ENCODE results near the gene CYP2B6.
"Not testable (repeated sequence)": the region's sequence is repeated elsewhere in the genome, so short reads cannot be mapped to it uniquely, and the experiment has no call there.

Gene CYP2B6

GRCh38 chr19:40980743-40981442 lies 10.2 kb upstream of the CYP2B6 start:
- CTCF ChIA-PET; DNase-seq; H3K4me1 ChIP-seq (ENCODE audit: control extremely low read depth in 1 of 4, control insufficient read depth in 4 of 4, insufficient read depth in 4 of 4, low read length in 3 of 4); H3K27ac ChIP-seq (ENCODE audit: insufficient read depth in 1 of 2, low read depth in 1 of 2, low read length in 2 of 2, poor library complexity in 1 of 2, severe bottlenecking in 2 of 2); POLR2A ChIA-PET; H3K4me3 ChIP-seq (ENCODE audit: control insufficient read depth in 1 of 7, extremely low read depth in 1 of 7, insufficient read depth in 4 of 7, low read depth in 2 of 7, low read length in 6 of 7); H3K9me3 ChIP-seq (ENCODE audit: control extremely low read depth in 1 of 5, control insufficient read depth in 4 of 5, insufficient read depth in 2 of 5, low read depth in 1 of 5, low read length in 4 of 5); H3K36me3 ChIP-seq (ENCODE audit: control insufficient read depth in 4 of 4, insufficient read depth in 4 of 4, low read length in 3 of 4): not testable (repeated sequence)
- 28% methylated on average over 2 of the region's 2 CpGs for WGBS (ENCODE audit: insufficient coverage)
- peaks cover 0 to 24% (median 7%) of the 10 kb centered on the region in 5 experiments for H3K27me3 ChIP-seq (replicated peaks in 2 of 5; ENCODE audit: control insufficient read depth in 4 of 5, insufficient read depth in 5 of 5, low read length in 4 of 5)

GRCh38 chr19:40981591-40981990 lies 9.5 kb upstream of the CYP2B6 start:
- H3K9me3 ChIP-seq (ENCODE audit: control extremely low read depth in 1 of 5, control insufficient read depth in 4 of 5, insufficient read depth in 2 of 5, low read depth in 1 of 5, low read length in 4 of 5), result no peaks in the 10 kb centered on the region
- ChIA-PET CTCF (no interaction called here), POLR2A (interaction anchor here (0.6 kb wide), 1 partner anchor 317 kb away, joined by 11 read pairs; no protein-coding TSS in a partner anchor)
- DNase-seq, result no peak
- 80% methylated on average over 1 of the region's 4 CpGs for WGBS (ENCODE audit: insufficient coverage)
- H3K36me3 ChIP-seq (ENCODE audit: control insufficient read depth in 4 of 4, insufficient read depth in 4 of 4, low read length in 3 of 4), result no peaks in the 10 kb centered on the region
- H3K4me3 ChIP-seq (ENCODE audit: control insufficient read depth in 1 of 7, extremely low read depth in 1 of 7, insufficient read depth in 4 of 7, low read depth in 2 of 7, low read length in 6 of 7), result no peak overlapping the region
- H3K27me3 ChIP-seq (replicated peaks in 2 of 5; ENCODE audit: control insufficient read depth in 4 of 5, insufficient read depth in 5 of 5, low read length in 4 of 5), result peaks cover 0 to 22% (median 7%) of the 10 kb centered on the region in 5 experiments
- no peak overlapping the region for H3K27ac ChIP-seq (ENCODE audit: insufficient read depth in 1 of 2, low read depth in 1 of 2, low read length in 2 of 2, poor library complexity in 1 of 2, severe bottlenecking in 2 of 2)
- no peaks in the 10 kb centered on the region for H3K4me1 ChIP-seq (ENCODE audit: control extremely low read depth in 1 of 4, control insufficient read depth in 4 of 4, insufficient read depth in 4 of 4, low read length in 3 of 4)

- Histone ChIP-seq H3K27me3 (replicated peaks in 2 of 5; ENCODE audit: control insufficient read depth in 4 of 5, insufficient read depth in 5 of 5, low read length in 4 of 5) (peaks cover 0 to 22% (median 7%) of the 10 kb centered on the region in 5 experiments), H3K36me3 (ENCODE audit: control insufficient read depth in 4 of 4, insufficient read depth in 4 of 4, low read length in 3 of 4) (no peaks in the 10 kb centered on the region), H3K27ac (ENCODE audit: insufficient read depth in 1 of 2, low read depth in 1 of 2, low read length in 2 of 2, poor library complexity in 1 of 2, severe bottlenecking in 2 of 2) (no peak overlapping the region), H3K9me3 (ENCODE audit: control extremely low read depth in 1 of 5, control insufficient read depth in 4 of 5, insufficient read depth in 2 of 5, low read depth in 1 of 5, low read length in 4 of 5) (no peaks in the 10 kb centered on the region), H3K4me1 (ENCODE audit: control extremely low read depth in 1 of 4, control insufficient read depth in 4 of 4, insufficient read depth in 4 of 4, low read length in 3 of 4) (no peaks in the 10 kb centered on the region), H3K4me3 (ENCODE audit: control insufficient read depth in 1 of 7, extremely low read depth in 1 of 7, insufficient read depth in 4 of 7, low read depth in 2 of 7, low read length in 6 of 7) (no peak overlapping the region)
- 44% methylated on average over 3 of the region's 3 CpGs for WGBS (ENCODE audit: insufficient coverage)
- ChIA-PET CTCF (no interaction called here), POLR2A (no interaction called here)
- no peak for DNase-seq
These were observed 8.4 kb upstream of the CYP2B6 start for GRCh38 chr19:40982594-40983101.

- Histone ChIP-seq H3K9me3 (ENCODE audit: control extremely low read depth in 1 of 5, control insufficient read depth in 4 of 5, insufficient read depth in 2 of 5, low read depth in 1 of 5, low read length in 4 of 5) (peaks cover 0 to 4% (median 0%) of the 10 kb centered on the region in 5 experiments), H3K36me3 (ENCODE audit: control insufficient read depth in 4 of 4, insufficient read depth in 4 of 4, low read length in 3 of 4) (no peaks in the 10 kb centered on the region), H3K4me3 (ENCODE audit: control insufficient read depth in 1 of 7, extremely low read depth in 1 of 7, insufficient read depth in 4 of 7, low read depth in 2 of 7, low read length in 6 of 7) (no peak overlapping the region), H3K27ac (ENCODE audit: insufficient read depth in 1 of 2, low read depth in 1 of 2, low read length in 2 of 2, poor library complexity in 1 of 2, severe bottlenecking in 2 of 2) (no peak overlapping the region), H3K27me3 (replicated peaks in 2 of 5; ENCODE audit: control insufficient read depth in 4 of 5, insufficient read depth in 5 of 5, low read length in 4 of 5) (peaks cover 0 to 2% (median 0%) of the 10 kb centered on the region in 5 experiments), H3K4me1 (ENCODE audit: control extremely low read depth in 1 of 4, control insufficient read depth in 4 of 4, insufficient read depth in 4 of 4, low read length in 3 of 4) (no peaks in the 10 kb centered on the region)
- 96% methylated on average over 6 of the region's 7 CpGs for WGBS (ENCODE audit: insufficient coverage)
- no peak for DNase-seq
- POLR2A ChIA-PET, result no interaction called here
- CTCF ChIA-PET, result no interaction called here
These were observed 1.6 kb upstream of the CYP2B6 start for GRCh38 chr19:40989453-40989852.

GRCh38 chr19:40995355-40995754 lies 4.3 kb downstream of the CYP2B6 start:
- Histone ChIP-seq H3K27me3 (replicated peaks in 2 of 5; ENCODE audit: control insufficient read depth in 4 of 5, insufficient read depth in 5 of 5, low read length in 4 of 5) (peaks cover 0 to 4% (median 0%) of the 10 kb centered on the region in 5 experiments), H3K27ac (ENCODE audit: insufficient read depth in 1 of 2, low read depth in 1 of 2, low read length in 2 of 2, poor library complexity in 1 of 2, severe bottlenecking in 2 of 2) (no peak overlapping the region), H3K4me3 (ENCODE audit: control insufficient read depth in 1 of 7, extremely low read depth in 1 of 7, insufficient read depth in 4 of 7, low read depth in 2 of 7, low read length in 6 of 7) (no peak overlapping the region), H3K9me3 (ENCODE audit: control extremely low read depth in 1 of 5, control insufficient read depth in 4 of 5, insufficient read depth in 2 of 5, low read depth in 1 of 5, low read length in 4 of 5) (peaks cover 0 to 3% (median 0%) of the 10 kb centered on the region in 5 experiments), H3K4me1 (ENCODE audit: control extremely low read depth in 1 of 4, control insufficient read depth in 4 of 4, insufficient read depth in 4 of 4, low read length in 3 of 4) (no peaks in the 10 kb centered on the region), H3K36me3 (ENCODE audit: control insufficient read depth in 4 of 4, insufficient read depth in 4 of 4, low read length in 3 of 4) (no peaks in the 10 kb centered on the region)
- CTCF ChIA-PET, result no interaction called here
- POLR2A ChIA-PET, result no interaction called here
- no peak for DNase-seq
- 96% methylated on average over 2 of the region's 2 CpGs for WGBS (ENCODE audit: insufficient coverage)

- no CpG with 5 or more reads among the region's 2 CpGs for WGBS (ENCODE audit: insufficient coverage)
- H3K4me1 ChIP-seq (ENCODE audit: control extremely low read depth in 1 of 4, control insufficient read depth in 4 of 4, insufficient read depth in 4 of 4, low read length in 3 of 4); H3K27ac ChIP-seq (ENCODE audit: insufficient read depth in 1 of 2, low read depth in 1 of 2, low read length in 2 of 2, poor library complexity in 1 of 2, severe bottlenecking in 2 of 2); H3K9me3 ChIP-seq (ENCODE audit: control extremely low read depth in 1 of 5, control insufficient read depth in 4 of 5, insufficient read depth in 2 of 5, low read depth in 1 of 5, low read length in 4 of 5); H3K4me3 ChIP-seq (ENCODE audit: control insufficient read depth in 1 of 7, extremely low read depth in 1 of 7, insufficient read depth in 4 of 7, low read depth in 2 of 7, low read length in 6 of 7); H3K27me3 ChIP-seq (replicated peaks in 2 of 5; ENCODE audit: control insufficient read depth in 4 of 5, insufficient read depth in 5 of 5, low read length in 4 of 5); H3K36me3 ChIP-seq (ENCODE audit: control insufficient read depth in 4 of 4, insufficient read depth in 4 of 4, low read length in 3 of 4); CTCF ChIA-PET; POLR2A ChIA-PET; DNase-seq: not testable (repeated sequence)
These were observed 7.9 kb downstream of the CYP2B6 start for GRCh38 chr19:40999018-40999417.

- no peaks in the 10 kb centered on the region for H3K36me3 ChIP-seq (ENCODE audit: control insufficient read depth in 4 of 4, insufficient read depth in 4 of 4, low read length in 3 of 4)
- no peak for DNase-seq
- H3K4me1 ChIP-seq (ENCODE audit: control extremely low read depth in 1 of 4, control insufficient read depth in 4 of 4, insufficient read depth in 4 of 4, low read length in 3 of 4), result no peaks in the 10 kb centered on the region
- peaks cover 0 to 5% (median 0%) of the 10 kb centered on the region in 5 experiments for H3K9me3 ChIP-seq (ENCODE audit: control extremely low read depth in 1 of 5, control insufficient read depth in 4 of 5, insufficient read depth in 2 of 5, low read depth in 1 of 5, low read length in 4 of 5)
- H3K4me3 ChIP-seq (ENCODE audit: control insufficient read depth in 1 of 7, extremely low read depth in 1 of 7, insufficient read depth in 4 of 7, low read depth in 2 of 7, low read length in 6 of 7), result no peak overlapping the region
- H3K27ac ChIP-seq (ENCODE audit: insufficient read depth in 1 of 2, low read depth in 1 of 2, low read length in 2 of 2, poor library complexity in 1 of 2, severe bottlenecking in 2 of 2), result no peak overlapping the region
- H3K27me3 ChIP-seq (replicated peaks in 2 of 5; ENCODE audit: control insufficient read depth in 4 of 5, insufficient read depth in 5 of 5, low read length in 4 of 5), result peaks cover 0 to 9% (median 0%) of the 10 kb centered on the region in 5 experiments
- 76% methylated on average over 2 of the region's 3 CpGs for WGBS (ENCODE audit: insufficient coverage)
- ChIA-PET POLR2A (no interaction called here), CTCF (interaction anchor here (1.6 kb wide), 1 partner anchor 9 kb away, joined by 3 read pairs; the partner anchor contains the start of gene CYP2B6)
These were observed 9.2 kb downstream of the CYP2B6 start for GRCh38 chr19:41000310-41000737.

Measured in common myeloid progenitor, CD34-positive (primary cell).